Mesenchymal stem cell (in vitro differentiated cells and primary cell): ENCODE results near the gene MVK.

ENCODE experiments used
- DNase-seq: peaks from one replicate; pipeline ENCODE4 v3.0.0-alpha.2; 2013
- H2AFZ ChIP-seq: one replicate; pipeline ENCODE4 v1.6.1; 2013; ENCODE audit warnings: low read depth, mild to moderate bottlenecking, control low read depth, inconsistent platforms, low read length, moderate library complexity
- H2AK5ac ChIP-seq: 2 replicates; pipeline ENCODE4 v1.6.1; 2013; ENCODE audit warnings: low read length, moderate library complexity, mild to moderate bottlenecking, inconsistent platforms; ENCODE audit not compliant: severe bottlenecking
- H2BK120ac ChIP-seq: one replicate; pipeline ENCODE4 v1.6.1; 2013; ENCODE audit warnings: low read depth, mild to moderate bottlenecking, inconsistent platforms, low read length, moderate library complexity
- H2BK12ac ChIP-seq, 2 experiments: one replicate each; pipeline ENCODE4 v1.6.1; 2013; ENCODE audit warnings: inconsistent platforms in 2 of 2, low read length in 2 of 2, mild to moderate bottlenecking in 2 of 2, moderate library complexity in 2 of 2, control low read depth in 1 of 2
- H2BK15ac ChIP-seq: one replicate; pipeline ENCODE4 v1.6.1; 2013; ENCODE audit warnings: mild to moderate bottlenecking, low read depth, inconsistent platforms; ENCODE audit not compliant: poor library complexity, severe bottlenecking
- H2BK5ac ChIP-seq: 2 replicates; pipeline ENCODE4 v1.6.1; 2013; ENCODE audit warnings: low read depth, mild to moderate bottlenecking, low read length, control low read depth, inconsistent platforms; ENCODE audit not compliant: poor library complexity, severe bottlenecking
- H3K14ac ChIP-seq, 2 experiments: one replicate each; pipeline ENCODE4 v1.6.1; 2013; ENCODE audit warnings: inconsistent platforms in 2 of 2, low read length in 2 of 2, control low read depth in 1 of 2, mild to moderate bottlenecking in 1 of 2, moderate library complexity in 1 of 2
- H3K18ac ChIP-seq, 2 experiments: one replicate each; pipeline ENCODE4 v1.6.1; 2013; ENCODE audit warnings: inconsistent platforms in 2 of 2, low read length in 2 of 2, control low read depth in 1 of 2, low read depth in 1 of 2, mild to moderate bottlenecking in 1 of 2
- H3K23ac ChIP-seq, 2 experiments: one replicate each; pipeline ENCODE4 v1.6.1; 2013; ENCODE audit warnings: inconsistent platforms in 2 of 2, low read length in 2 of 2, mild to moderate bottlenecking in 2 of 2, moderate library complexity in 2 of 2, control low read depth in 1 of 2
- H3K27ac ChIP-seq: 2 replicates; pipeline ENCODE4 v1.5.1; 2013; ENCODE audit warnings: mild to moderate bottlenecking, moderate library complexity, low read length, control low read depth, inconsistent platforms; ENCODE audit not compliant: poor library complexity, severe bottlenecking
- H3K27me3 ChIP-seq, 2 experiments: 2 replicates each; pipeline versions ENCODE4 v1.6.1 to v1.7.0; 2013; ENCODE audit warnings: low read length in 2 of 2, mild to moderate bottlenecking in 2 of 2, moderate library complexity in 2 of 2, control low read depth in 1 of 2, inconsistent platforms in 1 of 2; ENCODE audit not compliant: control insufficient read depth in 1 of 2, insufficient read depth in 1 of 2
- H3K36me3 ChIP-seq, 2 experiments: 2 replicates each; pipeline versions ENCODE4 v1.6.1 to v1.7.0; 2013; ENCODE audit warnings: low read length in 2 of 2, control low read depth in 1 of 2, inconsistent platforms in 1 of 2, low read depth in 1 of 2, mild to moderate bottlenecking in 1 of 2; ENCODE audit not compliant: insufficient read depth in 2 of 2, control insufficient read depth in 1 of 2
- H3K4ac ChIP-seq, 2 experiments: one replicate each; pipeline ENCODE4 v1.6.1; 2013; ENCODE audit warnings: inconsistent platforms in 2 of 2, low read length in 2 of 2, mild to moderate bottlenecking in 2 of 2, moderate library complexity in 2 of 2, control low read depth in 1 of 2, low read depth in 1 of 2
- H3K4me1 ChIP-seq: 2 replicates; pipeline ENCODE4 v1.6.1; 2013; ENCODE audit warnings: low read depth, low read length, control low read depth; ENCODE audit not compliant: control insufficient read depth, insufficient read depth
- H3K4me2 ChIP-seq: 2 replicates; pipeline ENCODE4 v1.6.1; 2013; ENCODE audit warnings: low read length, mild to moderate bottlenecking, inconsistent platforms; ENCODE audit not compliant: poor library complexity, severe bottlenecking
- H3K4me3 ChIP-seq, 2 experiments: 2 replicates each; pipeline versions ENCODE4 v1.5.1 to v1.7.0; 2013; ENCODE audit warnings: low read length in 2 of 2, mild to moderate bottlenecking in 2 of 2, control low read depth in 1 of 2, low read depth in 1 of 2; ENCODE audit not compliant: insufficient read depth in 1 of 2
- H3K79me1 ChIP-seq: replicated peaks from 2 replicates; pipeline ENCODE4 v1.6.1; 2013; ENCODE audit warnings: mild to moderate bottlenecking, control low read depth, low read length, inconsistent platforms; ENCODE audit not compliant: poor library complexity, severe bottlenecking
- H3K9ac ChIP-seq: 2 replicates; pipeline ENCODE4 v1.7.0; 2013; ENCODE audit warnings: mild to moderate bottlenecking, low read length, moderate library complexity
- H3K9me3 ChIP-seq: 2 replicates; pipeline ENCODE4 v1.7.0; 2013; ENCODE audit warnings: mild to moderate bottlenecking, low read length; ENCODE audit not compliant: control insufficient read depth
- H4K8ac ChIP-seq: one replicate; pipeline ENCODE4 v1.6.1; 2013; ENCODE audit warnings: inconsistent platforms, mild to moderate bottlenecking, low read length, moderate library complexity
- H4K91ac ChIP-seq: one replicate; pipeline ENCODE4 v1.6.1; 2013; ENCODE audit warnings: mild to moderate bottlenecking, low read length, inconsistent platforms
- WGBS: methylation state at CpG from one replicate; pipeline ENCODE4 v1.1.7; 2013; ENCODE audit warnings: mixed read lengths; 5-methylcytosine and 5-hydroxymethylcytosine counted together

MVK gene

DNA sequence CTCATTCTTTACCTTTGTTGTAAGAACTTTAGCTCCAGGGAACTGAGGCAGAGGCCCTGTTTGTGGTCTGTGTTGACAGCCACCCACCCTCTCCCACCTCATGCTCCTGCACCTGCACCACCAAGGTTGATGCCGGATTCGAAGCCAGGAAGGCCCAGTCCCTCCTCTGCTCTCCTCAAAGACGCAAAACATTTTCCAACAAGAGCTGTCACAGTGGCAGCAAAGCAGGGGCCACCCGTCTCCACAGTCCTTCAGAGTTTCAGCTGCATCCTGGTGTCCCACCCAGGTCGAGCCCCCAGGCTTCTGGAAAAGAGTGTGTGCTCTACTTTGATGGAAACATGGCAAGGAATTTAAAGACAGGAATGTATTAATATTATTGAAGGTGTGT is 37.7 kb upstream of the MVK start:
- Histone ChIP-seq H2AK5ac (no peak overlapping the region), H3K36me3 (peaks cover 47 to 53% of the 10 kb centered on the region in 2 experiments), H3K18ac (no peak overlapping the region), H3K27ac (no peak overlapping the region), H3K79me1 (no peaks in the 10 kb centered on the region), H3K4ac (no peak overlapping the region), H2BK5ac (no peak overlapping the region), H2BK12ac (no peak overlapping the region), H3K9me3 (no peaks in the 10 kb centered on the region), H3K4me1 (peaks cover 7% of the 10 kb centered on the region), H3K9ac (no peak overlapping the region), H3K4me2 (no peak overlapping the region), H3K27me3 (no peaks in the 10 kb centered on the region), H4K91ac (no peak overlapping the region), H2BK15ac (no peak overlapping the region), H3K4me3 (no peak overlapping the region), H3K14ac (no peak overlapping the region), H2AFZ (no peak overlapping the region), H3K23ac (no peak overlapping the region), H4K8ac (no peak overlapping the region), H2BK120ac (no peak overlapping the region)
- DNase-seq = no peak
- WGBS = 94% methylated on average over 5 of the region's 5 CpGs

DNA sequence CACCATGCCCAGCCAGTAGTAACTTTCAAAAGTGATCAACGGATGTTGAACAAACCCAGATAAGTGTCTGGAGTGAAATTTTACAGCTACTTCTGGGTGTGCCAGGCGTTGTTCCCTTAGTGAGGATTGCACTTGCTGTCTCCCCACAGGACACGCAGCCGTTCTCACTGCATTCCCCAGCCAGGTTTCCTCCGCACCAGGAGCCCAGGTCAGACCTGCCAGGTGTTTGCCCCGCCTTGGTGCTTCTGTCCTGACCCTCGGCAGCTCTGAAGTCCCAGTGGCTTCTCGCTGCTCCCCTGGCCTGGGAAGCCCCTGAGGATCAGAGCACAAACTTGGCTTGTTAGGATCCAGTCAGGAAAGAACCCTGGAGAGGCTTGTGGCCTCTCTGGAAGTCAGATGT is 36.5 kb upstream of the MVK start:
- H3K18ac ChIP-seq = no peak overlapping the region
- no peak overlapping the region for H3K4ac ChIP-seq
- no peak overlapping the region for H4K8ac ChIP-seq
- no peak overlapping the region for H3K4me2 ChIP-seq
- no peak overlapping the region for H4K91ac ChIP-seq
- H3K23ac ChIP-seq = no peak overlapping the region
- H3K14ac ChIP-seq = no peak overlapping the region
- H3K36me3 ChIP-seq = peaks cover 39 to 41% of the 10 kb centered on the region in 2 experiments
- no peaks in the 10 kb centered on the region for H3K79me1 ChIP-seq
- DNase-seq = no peak
- H2BK12ac ChIP-seq = no peak overlapping the region
- H3K9me3 ChIP-seq = no peaks in the 10 kb centered on the region
- peaks cover 7% of the 10 kb centered on the region for H3K4me1 ChIP-seq
- H3K27me3 ChIP-seq = no peaks in the 10 kb centered on the region
- H2BK120ac ChIP-seq = no peak overlapping the region
- no peak overlapping the region for H2BK15ac ChIP-seq
- 95% methylated on average over 8 of the region's 8 CpGs for WGBS
- H3K4me3 ChIP-seq = no peak overlapping the region
- no peak overlapping the region for H2BK5ac ChIP-seq
- no peak overlapping the region for H2AFZ ChIP-seq
- H3K9ac ChIP-seq = no peak overlapping the region
- no peak overlapping the region for H3K27ac ChIP-seq
- no peak overlapping the region for H2AK5ac ChIP-seq

DNA sequence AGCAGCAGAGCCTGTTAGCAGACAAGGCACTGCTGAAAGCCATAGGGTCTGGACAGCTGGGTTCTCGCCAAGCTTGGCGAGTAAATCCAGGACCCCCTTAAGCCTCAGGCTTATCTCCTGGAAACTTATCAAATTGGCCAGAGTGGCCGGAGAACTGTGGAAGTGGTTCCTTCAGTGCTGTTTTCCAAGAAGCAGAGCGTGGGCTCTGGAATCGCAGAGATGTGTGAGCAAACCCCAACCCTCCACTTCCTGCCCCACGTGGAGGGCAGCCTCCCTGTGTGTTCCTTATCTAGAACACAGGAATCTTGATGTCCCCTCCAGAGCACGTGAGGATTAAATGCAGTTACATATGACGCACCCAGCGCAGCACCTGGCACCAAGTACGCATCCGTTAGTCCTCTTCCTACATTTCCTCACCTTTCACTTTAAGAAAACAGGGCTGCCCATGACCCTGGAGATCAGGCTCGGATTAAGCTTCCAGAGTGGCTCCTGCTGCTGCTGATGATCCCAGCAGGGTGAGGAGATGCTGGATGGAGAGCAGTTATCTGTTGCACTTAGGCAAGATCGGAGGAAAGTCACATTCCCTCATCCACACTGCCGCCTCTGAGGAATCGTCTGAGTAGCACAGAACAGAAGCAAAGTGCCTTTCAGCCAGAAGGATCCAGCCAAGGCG is 35.3 kb upstream of the MVK start:
- Histone ChIP-seq H3K23ac (no peak overlapping the region), H3K9ac (no peak overlapping the region), H3K4me1 (peaks cover 7% of the 10 kb centered on the region), H2AK5ac (no peak overlapping the region), H3K36me3 (peaks cover 30% of the 10 kb centered on the region in 2 experiments), H2BK12ac (peak overlapping the region in 1 of 2 experiments; percentile 18), H2BK5ac (no peak overlapping the region), H3K9me3 (no peaks in the 10 kb centered on the region), H3K27me3 (no peaks in the 10 kb centered on the region), H2BK120ac (no peak overlapping the region), H4K91ac (no peak overlapping the region), H3K4me2 (no peak overlapping the region), H2AFZ (no peak overlapping the region), H2BK15ac (no peak overlapping the region), H3K4ac (no peak overlapping the region), H3K18ac (no peak overlapping the region), H3K4me3 (no peak overlapping the region), H3K79me1 (no peaks in the 10 kb centered on the region), H3K27ac (no peak overlapping the region), H4K8ac (peak overlapping the region; percentile 40), H3K14ac (no peak overlapping the region)
- no peak for DNase-seq
- WGBS = 73% methylated on average over 16 of the region's 16 CpGs

DNA sequence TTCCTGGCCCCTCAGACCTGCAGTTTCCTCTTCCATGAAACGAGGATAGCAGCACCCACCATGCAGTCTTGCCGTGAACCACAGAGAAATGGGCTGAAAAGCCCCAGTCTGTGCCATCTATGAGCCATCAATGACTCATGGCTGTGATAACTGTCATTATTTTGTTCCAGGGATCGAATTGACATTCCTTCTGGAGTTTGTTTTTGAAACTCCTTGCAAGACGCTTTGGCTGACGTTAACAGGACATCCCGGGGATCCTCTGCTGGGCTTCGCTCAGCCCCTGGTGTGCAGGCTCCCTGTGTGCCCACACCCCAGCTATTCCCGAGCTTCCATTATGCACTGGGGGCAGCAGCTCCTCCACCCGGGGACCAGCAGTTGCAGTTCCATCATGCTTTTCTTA is 34.1 kb upstream of the MVK start:
- Histone ChIP-seq H2BK5ac (no peak overlapping the region), H2BK12ac (peak overlapping the region in 1 of 2 experiments; percentile 17), H2AFZ (peak overlapping the region; percentile 30), H3K36me3 (peaks cover 18 to 19% of the 10 kb centered on the region in 2 experiments), H3K4me3 (no peak overlapping the region), H3K23ac (no peak overlapping the region), H3K27me3 (no peaks in the 10 kb centered on the region), H2BK120ac (no peak overlapping the region), H3K18ac (no peak overlapping the region), H3K4ac (no peak overlapping the region), H3K14ac (peak overlapping the region in 1 of 2 experiments; percentile 71), H3K9me3 (no peaks in the 10 kb centered on the region), H2BK15ac (no peak overlapping the region), H3K9ac (no peak overlapping the region), H2AK5ac (no peak overlapping the region), H3K4me2 (no peak overlapping the region), H3K27ac (no peak overlapping the region), H3K79me1 (no peaks in the 10 kb centered on the region), H3K4me1 (peaks cover 7% of the 10 kb centered on the region), H4K8ac (no peak overlapping the region), H4K91ac (no peak overlapping the region)
- 42% methylated on average over 9 of the region's 9 CpGs for WGBS
- DNase-seq = peak; percentile 43
